A673 (cell line): ENCODE measurements around the gene PACS1. TPM values are rescaled to one million over a fixed set of nuclear protein-coding genes. Genes with fewer than 3 reads are reported as not detected.

Experiments
- BruUV-seq: library from RNA; stranded (reverse); fragments of 400-500 nt; replicated peaks from 2 replicates; lab custom pipeline; 2021; lab: Mats Ljungman, UMichigan
- CTCF ChIA-PET: fragments of 300-600 bp; sonication (Branson Sonifier 250); formaldehyde crosslinking; loops from one replicate; lab custom pipeline; 2022; ENCODE audit warnings: antibody characterized with exemption; lab: Charles Lee
- POLR2A ChIA-PET: fragments of 300-600 bp; sonication (Branson Sonifier 250); formaldehyde crosslinking; loops from one replicate; lab custom pipeline; 2022; ENCODE audit warnings: antibody characterized with exemption; ENCODE audit not compliant: low non-redundant PET; lab: Charles Lee
- DNase-seq: peaks from one replicate; pipeline ENCODE4 v3.0.0-alpha.2; 2015; ENCODE audit warnings: low spot score
- H3K27ac ChIP-seq: fragments of 200-600 bp; sonication (generic); 2 replicates; pipeline ENCODE4 v1.5.1; 2016; ENCODE audit warnings: mixed run types, low read depth, mild to moderate bottlenecking, mixed read lengths, antibody characterized with exemption, low read length; ENCODE audit not compliant: poor library complexity, severe bottlenecking
- H3K27me3 ChIP-seq: fragments of 200-600 bp; sonication (generic); replicated peaks from 2 replicates; pipeline ENCODE4 v1.6.1; 2017; ENCODE audit warnings: mixed run types, low read depth, mild to moderate bottlenecking, mixed read lengths, antibody characterized with exemption, low read length; ENCODE audit not compliant: insufficient read depth, poor library complexity
- H3K36me3 ChIP-seq: fragments of 200-600 bp; sonication (generic); 2 replicates; pipeline ENCODE4 v1.6.1; 2016; ENCODE audit warnings: mixed run types, mild to moderate bottlenecking, mixed read lengths, antibody characterized with exemption, low read length; ENCODE audit not compliant: insufficient read depth, poor library complexity, severe bottlenecking
- H3K4me1 ChIP-seq: fragments of 200-600 bp; sonication (generic); 2 replicates; pipeline ENCODE4 v1.6.1; 2017; ENCODE audit warnings: mixed run types, mild to moderate bottlenecking, mixed read lengths, antibody characterized with exemption, low read length; ENCODE audit not compliant: insufficient read depth, poor library complexity, severe bottlenecking
- H3K4me3 ChIP-seq: fragments of 200-600 bp; sonication (generic); 2 replicates; pipeline ENCODE4 v1.5.1; 2016; ENCODE audit warnings: low read depth, mixed run types, mild to moderate bottlenecking, mixed read lengths, low read length; ENCODE audit not compliant: poor library complexity, severe bottlenecking
- H3K9me3 ChIP-seq: fragments of 200-600 bp; sonication (generic); 2 replicates; pipeline ENCODE4 v1.6.1; 2016; ENCODE audit warnings: mixed run types, low read depth, mild to moderate bottlenecking, mixed read lengths, antibody characterized with exemption, low read length; ENCODE audit not compliant: poor library complexity, severe bottlenecking
- EZH2 ChIP-seq: fragments of 200-600 bp; sonication (generic); IDR thresholded peaks from 2 replicates; pipeline ENCODE4 v1.6.1; 2017; ENCODE audit warnings: borderline replicate concordance, low read depth, mild to moderate bottlenecking, mixed read lengths, antibody characterized with exemption, low read length; ENCODE audit not compliant: poor library complexity, severe bottlenecking
- intact Hi-C: fragments of 100-400 bp; cut with micrococcal nuclease; formaldehyde crosslinking; loops from one replicate; pipeline ENCODE4 v1.10.0; 2022; ENCODE audit not compliant: unreplicated experiment
- total RNA-seq: library from RNA; stranded (reverse); gene quantifications from 2 replicates; pipeline ENCODE4 v1.2.3, GENCODE V29; 2021
- TF ChIP-seq, protein P1 (sequence below): fragments of 300-800, 200-600 bp; sonication (generic); conservative IDR thresholded peaks from 2 replicates; pipeline ENCODE4 v1.5.1; 2017; ENCODE audit warnings: low read depth, mild to moderate bottlenecking, antibody characterized with exemption, low read length, moderate library complexity, mixed read lengths

The PACS1 gene
- total RNA-seq, 1 experiment from 2014 or later, result 75.7 TPM

DNA sequence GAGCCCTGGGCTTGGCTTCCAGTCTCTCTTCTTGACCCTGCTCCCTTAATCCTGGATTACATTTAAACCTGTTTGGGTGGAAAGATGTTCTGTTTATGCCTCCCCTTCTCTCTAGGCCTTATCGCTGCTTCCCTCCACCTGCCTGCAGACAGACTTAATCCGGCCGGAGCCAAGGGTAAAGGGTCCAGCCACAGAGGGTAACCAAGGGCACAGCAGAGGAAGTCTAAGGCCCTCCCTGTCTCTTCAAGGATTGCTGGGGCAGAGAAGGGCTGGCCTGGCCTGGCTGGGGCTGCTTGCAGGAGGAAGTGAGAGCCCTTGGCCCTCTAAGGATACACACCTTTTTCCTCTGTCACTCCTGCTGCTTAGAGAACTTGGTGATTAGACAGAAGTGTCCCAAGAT lies 23.2 kb upstream of the PACS1 start:
- TF ChIP-seq, protein P1, sequence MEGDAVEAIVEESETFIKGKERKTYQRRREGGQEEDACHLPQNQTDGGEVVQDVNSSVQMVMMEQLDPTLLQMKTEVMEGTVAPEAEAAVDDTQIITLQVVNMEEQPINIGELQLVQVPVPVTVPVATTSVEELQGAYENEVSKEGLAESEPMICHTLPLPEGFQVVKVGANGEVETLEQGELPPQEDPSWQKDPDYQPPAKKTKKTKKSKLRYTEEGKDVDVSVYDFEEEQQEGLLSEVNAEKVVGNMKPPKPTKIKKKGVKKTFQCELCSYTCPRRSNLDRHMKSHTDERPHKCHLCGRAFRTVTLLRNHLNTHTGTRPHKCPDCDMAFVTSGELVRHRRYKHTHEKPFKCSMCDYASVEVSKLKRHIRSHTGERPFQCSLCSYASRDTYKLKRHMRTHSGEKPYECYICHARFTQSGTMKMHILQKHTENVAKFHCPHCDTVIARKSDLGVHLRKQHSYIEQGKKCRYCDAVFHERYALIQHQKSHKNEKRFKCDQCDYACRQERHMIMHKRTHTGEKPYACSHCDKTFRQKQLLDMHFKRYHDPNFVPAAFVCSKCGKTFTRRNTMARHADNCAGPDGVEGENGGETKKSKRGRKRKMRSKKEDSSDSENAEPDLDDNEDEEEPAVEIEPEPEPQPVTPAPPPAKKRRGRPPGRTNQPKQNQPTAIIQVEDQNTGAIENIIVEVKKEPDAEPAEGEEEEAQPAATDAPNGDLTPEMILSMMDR, result no peak
- no peak for TF ChIP-seq EZH2
- H3K4me3 ChIP-seq, result no peak overlapping the region
- BruUV-seq, result no TSS peak
- intact Hi-C loops, result no loop called here
- no peaks in the 10 kb centered on the region for H3K9me3 ChIP-seq
- no peaks in the 10 kb centered on the region for H3K36me3 ChIP-seq
- ChIA-PET POLR2A (no interaction called here), CTCF (no interaction called here)
- H3K27me3 ChIP-seq, result no peaks in the 10 kb centered on the region
- H3K27ac ChIP-seq, result no peak overlapping the region
- no peak for DNase-seq
- peaks cover 14% of the 10 kb centered on the region for H3K4me1 ChIP-seq

DNA sequence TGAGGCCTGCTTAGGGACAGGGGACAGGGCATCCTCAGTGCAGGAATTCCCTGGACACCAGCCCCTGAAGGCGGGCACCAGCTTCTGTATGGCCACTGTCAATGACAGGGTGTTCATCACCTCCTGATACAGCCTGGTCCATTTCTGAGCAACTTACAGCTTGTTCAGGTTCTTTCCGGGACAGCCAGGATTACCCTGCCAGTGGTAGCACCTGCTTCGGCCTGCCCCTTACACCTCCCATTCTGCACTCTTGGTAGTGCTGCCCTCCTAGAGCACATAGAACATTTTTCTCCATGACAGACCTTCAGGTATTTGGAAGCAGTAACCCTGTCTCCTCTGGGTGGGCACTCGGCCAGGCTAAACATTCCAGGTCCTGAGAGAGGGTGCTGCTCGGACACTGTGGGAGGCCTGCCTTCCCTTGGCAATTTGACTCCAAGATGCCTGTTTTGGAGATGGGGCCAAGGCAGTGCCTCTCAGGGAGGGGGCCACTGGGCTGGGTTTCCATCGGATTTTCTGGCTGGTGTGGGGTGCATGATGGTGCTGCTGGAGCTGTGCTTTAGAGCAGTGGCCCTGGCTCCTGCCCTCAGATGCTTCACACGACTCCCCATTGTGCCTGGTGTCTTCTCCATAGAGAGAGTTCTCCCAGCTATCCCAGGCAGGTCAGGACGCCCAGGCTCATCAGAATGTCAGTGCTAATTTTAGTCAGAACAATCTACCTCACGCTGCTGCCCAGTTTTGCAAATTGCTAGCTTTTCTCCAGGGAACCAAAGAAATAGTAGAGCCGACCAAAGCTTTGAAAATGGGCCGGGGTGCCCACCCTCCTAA lies 22.3 kb upstream of the PACS1 start:
- CTCF ChIA-PET, result interaction anchor here (0.6 kb wide), 1 partner anchor 704 kb away, joined by 4 read pairs; no protein-coding TSS in a partner anchor
- H3K27me3 ChIP-seq, result no peaks in the 10 kb centered on the region
- H3K4me3 ChIP-seq, result no peak overlapping the region
- H3K27ac ChIP-seq, result no peak overlapping the region
- intact Hi-C loops, result no loop called here
- BruUV-seq, result no TSS peak
- H3K4me1 ChIP-seq, result peaks cover 14% of the 10 kb centered on the region
- POLR2A ChIA-PET, result interaction anchor here (0.7 kb wide), 1 partner anchor 129 kb away, joined by 3 read pairs; no protein-coding TSS in a partner anchor
- DNase-seq, result no peak
- no peaks in the 10 kb centered on the region for H3K36me3 ChIP-seq
- TF ChIP-seq, protein P1, result no peak
- TF ChIP-seq EZH2, result no peak
- no peaks in the 10 kb centered on the region for H3K9me3 ChIP-seq

DNA sequence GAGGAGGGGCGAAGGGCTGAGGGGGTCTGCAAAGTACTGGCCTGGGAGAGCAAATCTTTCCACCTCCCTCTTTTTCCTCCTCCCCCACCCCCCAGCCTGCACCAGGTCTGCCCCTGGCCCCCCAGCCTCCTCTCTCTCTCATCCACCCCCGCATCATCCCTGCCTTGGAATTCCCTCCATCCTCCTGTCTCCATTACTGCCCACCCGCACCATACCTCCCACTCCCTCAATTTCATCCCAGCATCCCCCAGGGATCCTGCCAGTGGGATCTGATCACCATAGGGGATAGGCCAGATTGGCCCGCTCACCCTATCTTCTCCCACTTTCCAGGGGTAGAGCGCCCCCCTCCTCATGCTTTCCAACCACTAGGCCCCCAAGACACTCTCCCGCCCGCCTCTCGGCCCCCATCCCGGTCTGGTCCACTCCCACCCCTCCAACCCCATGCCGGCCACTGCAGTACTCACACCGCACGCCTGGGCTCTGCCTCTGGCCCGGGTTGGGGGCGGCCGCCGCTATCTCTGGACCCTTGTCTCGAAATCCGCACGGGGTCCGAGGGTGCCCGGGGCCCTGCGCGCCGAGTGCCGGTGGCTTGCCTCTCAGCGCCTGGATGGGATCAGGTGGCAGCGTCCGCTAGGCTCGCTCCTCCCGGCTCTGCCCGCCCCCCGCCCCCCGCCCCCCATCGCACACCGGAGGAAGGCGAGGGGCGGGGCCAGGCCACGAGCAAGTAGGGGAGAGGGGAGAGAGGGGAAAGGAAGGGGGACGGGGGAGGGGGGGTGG lies 21.3 kb upstream of the PACS1 start, which contains the start of gene GAL3ST3:
GAL3ST3 (minus strand) TSS at position 615 of the 777 bp plus-strand sequence. CDS start 3,746 bp downstream, outside the sequence.
- no TSS peak for BruUV-seq
- H3K36me3 ChIP-seq, result no peaks in the 10 kb centered on the region
- H3K27ac ChIP-seq, result no peak within 1 kb of the TSS
- no peak for DNase-seq
- CTCF ChIA-PET, result interaction anchor here (0.6 kb wide), 1 partner anchor 703 kb away, joined by 4 read pairs; no protein-coding TSS in a partner anchor
- intact Hi-C loops, result no loop called here
- H3K4me1 ChIP-seq, result peaks cover 22% of the 10 kb centered on the region
- no peaks in the 10 kb centered on the region for H3K9me3 ChIP-seq
- peak within 1 kb of the TSS; percentile 42 for H3K4me3 ChIP-seq
- TF ChIP-seq, protein P1, result no peak
- TF ChIP-seq EZH2, result no peak
- H3K27me3 ChIP-seq, result no peaks in the 10 kb centered on the region
- POLR2A ChIA-PET, result no interaction called here
